ENCODE measurements around the gene DNAH2. TPM values are rescaled to one million over a fixed set of nuclear protein-coding genes. Genes with fewer than 3 reads are reported as not detected.

The DNAH2 gene
- total RNA-seq, 4 donors from 2014 or later, result 0.19 to 0.95 (median 0.65) TPM

- DNase-seq (ENCODE audit: low spot score) (no peak), ATAC-seq (ENCODE audit: low FRiP score) (no peak)
- TF ChIP-seq, protein P1, sequence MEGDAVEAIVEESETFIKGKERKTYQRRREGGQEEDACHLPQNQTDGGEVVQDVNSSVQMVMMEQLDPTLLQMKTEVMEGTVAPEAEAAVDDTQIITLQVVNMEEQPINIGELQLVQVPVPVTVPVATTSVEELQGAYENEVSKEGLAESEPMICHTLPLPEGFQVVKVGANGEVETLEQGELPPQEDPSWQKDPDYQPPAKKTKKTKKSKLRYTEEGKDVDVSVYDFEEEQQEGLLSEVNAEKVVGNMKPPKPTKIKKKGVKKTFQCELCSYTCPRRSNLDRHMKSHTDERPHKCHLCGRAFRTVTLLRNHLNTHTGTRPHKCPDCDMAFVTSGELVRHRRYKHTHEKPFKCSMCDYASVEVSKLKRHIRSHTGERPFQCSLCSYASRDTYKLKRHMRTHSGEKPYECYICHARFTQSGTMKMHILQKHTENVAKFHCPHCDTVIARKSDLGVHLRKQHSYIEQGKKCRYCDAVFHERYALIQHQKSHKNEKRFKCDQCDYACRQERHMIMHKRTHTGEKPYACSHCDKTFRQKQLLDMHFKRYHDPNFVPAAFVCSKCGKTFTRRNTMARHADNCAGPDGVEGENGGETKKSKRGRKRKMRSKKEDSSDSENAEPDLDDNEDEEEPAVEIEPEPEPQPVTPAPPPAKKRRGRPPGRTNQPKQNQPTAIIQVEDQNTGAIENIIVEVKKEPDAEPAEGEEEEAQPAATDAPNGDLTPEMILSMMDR (IDR thresholded peaks at IDR 0.05), result no peak
These were observed 9.4 kb upstream of the DNAH2 start for GRCh38 chr17:7707858-7708750.

DNA sequence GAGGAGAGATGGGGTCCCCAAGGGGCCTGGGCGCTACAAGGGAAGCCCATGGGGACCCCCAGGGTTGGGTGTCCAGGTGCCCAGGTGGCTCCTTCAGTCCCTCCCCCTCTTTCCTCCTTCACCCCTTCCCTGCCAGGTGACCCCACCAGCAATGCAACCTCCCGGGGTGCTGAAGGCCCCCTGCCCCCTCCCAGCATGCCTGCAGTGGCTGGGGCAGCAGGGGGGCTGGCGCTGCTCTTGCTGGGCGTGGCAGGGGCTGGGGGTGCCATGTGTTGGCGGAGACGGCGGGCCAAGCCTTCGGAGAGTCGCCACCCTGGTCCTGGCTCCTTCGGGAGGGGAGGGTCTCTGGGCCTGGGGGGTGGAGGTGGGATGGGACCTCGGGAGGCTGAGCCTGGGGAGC lies 8.5 kb upstream of the DNAH2 start:
- DNase-seq (ENCODE audit: low spot score) (no peak), ATAC-seq (ENCODE audit: low FRiP score) (no peak)
- TF ChIP-seq, protein P1 (IDR thresholded peaks at IDR 0.05), result no peak

- DNase-seq (ENCODE audit: low spot score) (no peak), ATAC-seq (ENCODE audit: low FRiP score) (no peak)
- TF ChIP-seq, protein P1 (IDR thresholded peaks at IDR 0.05), result no peak
These were observed 7.2 kb upstream of the DNAH2 start for GRCh38 chr17:7710301-7710700.

- DNase-seq (ENCODE audit: low spot score) (no peak), ATAC-seq (ENCODE audit: low FRiP score) (no peak)
- TF ChIP-seq, protein P1 (IDR thresholded peaks at IDR 0.05), result no peak
These were observed 6.3 kb upstream of the DNAH2 start for GRCh38 chr17:7711051-7711755.

DNA sequence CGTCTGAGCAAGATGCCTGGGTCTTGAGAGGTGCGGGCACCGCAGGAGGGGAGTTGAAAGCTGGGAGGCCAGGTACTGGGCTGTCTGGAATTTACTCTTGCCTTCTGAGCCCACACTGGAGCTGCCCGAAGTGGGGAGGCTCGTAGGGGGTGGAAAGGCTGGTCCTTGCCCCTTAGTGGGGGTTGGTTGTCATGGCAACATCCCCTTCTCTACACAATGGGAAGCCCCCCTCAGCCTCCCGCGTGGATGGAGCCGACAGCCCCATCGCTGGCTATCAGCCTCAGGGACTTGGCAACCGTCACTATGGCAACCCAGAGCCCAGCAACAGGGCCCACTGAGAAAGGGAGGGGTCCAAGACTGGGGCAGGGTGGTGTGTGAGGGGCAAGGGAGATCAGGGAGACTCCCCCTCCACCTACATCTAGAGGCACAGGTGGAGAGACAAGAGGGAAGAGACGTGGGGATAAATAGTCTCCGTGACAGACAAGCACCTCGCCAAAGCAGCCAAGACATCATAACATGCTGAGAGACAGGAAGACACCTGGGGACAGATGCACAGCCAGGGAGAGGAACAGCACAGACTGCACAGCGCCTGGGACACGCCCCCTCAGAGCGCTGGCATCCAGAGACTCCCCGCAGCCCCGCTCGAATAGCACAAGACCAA lies 5.3 kb upstream of the DNAH2 start:
- no peak for DNase-seq (ENCODE audit: low spot score)
- TF ChIP-seq, protein P1 (IDR thresholded peaks at IDR 0.05), result no peak
- no peak for ATAC-seq (ENCODE audit: low FRiP score)

GRCh38 chr17:7713782-7714181 lies 3.8 kb upstream of the DNAH2 start:
- TF ChIP-seq, protein P1 (IDR thresholded peaks at IDR 0.05), result no peak
- no peak for ATAC-seq (ENCODE audit: low FRiP score)
- DNase-seq (ENCODE audit: low spot score), result no peak
